Neuronal stem cell (in vitro differentiated cells): ENCODE results near the gene CHN1.
A peak's percentile ranks its signal among the peaks of the same experiment; 100 is the strongest.

Experiments used
- DNase-seq: peaks from one replicate; pipeline ENCODE4 v3.0.0-alpha.2; 2013; ENCODE audit warnings: low spot score
- H2AFZ ChIP-seq: one replicate; pipeline ENCODE4 v1.6.1; 2013; ENCODE audit warnings: mild to moderate bottlenecking, low read length, inconsistent platforms
- H2AK5ac ChIP-seq: 2 replicates; pipeline ENCODE4 v1.6.1; 2013; ENCODE audit warnings: low read depth, mild to moderate bottlenecking, inconsistent platforms, low read length, moderate library complexity, mixed read lengths
- H2BK120ac ChIP-seq: 2 replicates; pipeline ENCODE4 v1.6.1; 2013; ENCODE audit warnings: low read depth, mild to moderate bottlenecking, inconsistent platforms, low read length, moderate library complexity, mixed read lengths
- H2BK12ac ChIP-seq: one replicate; pipeline ENCODE4 v1.6.1; 2013; ENCODE audit warnings: low read length, inconsistent platforms
- H2BK15ac ChIP-seq: 2 replicates; pipeline ENCODE4 v1.6.1; 2013; ENCODE audit warnings: mild to moderate bottlenecking, low read length, inconsistent platforms, mixed read lengths
- H2BK5ac ChIP-seq: one replicate; pipeline ENCODE4 v1.6.1; 2013; ENCODE audit warnings: inconsistent platforms, mild to moderate bottlenecking, low read length, moderate library complexity
- H3K14ac ChIP-seq: one replicate; pipeline ENCODE4 v1.6.1; 2013; ENCODE audit warnings: low read length, inconsistent platforms
- H3K18ac ChIP-seq: 2 replicates; pipeline ENCODE4 v1.6.1; 2013; ENCODE audit warnings: low read length, inconsistent platforms
- H3K23ac ChIP-seq: 2 replicates; pipeline ENCODE4 v1.6.1; 2013; ENCODE audit warnings: low read depth, mild to moderate bottlenecking, mixed read lengths, low read length, inconsistent platforms; ENCODE audit not compliant: poor library complexity
- H3K27ac ChIP-seq: replicated peaks from 3 replicates; pipeline ENCODE4 v1.5.1; 2013; ENCODE audit warnings: low read length, inconsistent platforms
- H3K27me3 ChIP-seq, 3 experiments: 2 replicates each; pipeline ENCODE4 v1.6.1; 2013; ENCODE audit warnings: low read length in 3 of 3, mild to moderate bottlenecking in 2 of 3, inconsistent platforms in 1 of 3, low read depth in 1 of 3, mixed read lengths in 1 of 3, moderate library complexity in 1 of 3; ENCODE audit not compliant: control insufficient read depth in 3 of 3, insufficient read depth in 3 of 3
- H3K36me3 ChIP-seq, 2 donors: replicated peaks in 1 of 2; 2 replicates each; pipeline ENCODE4 v1.6.1; 2013; ENCODE audit warnings: low read length in 2 of 2; ENCODE audit not compliant: control insufficient read depth in 2 of 2, insufficient read depth in 2 of 2
- H3K4ac ChIP-seq: 2 replicates; pipeline ENCODE4 v1.6.1; 2013; ENCODE audit warnings: inconsistent platforms, mild to moderate bottlenecking, low read length, moderate library complexity
- H3K4me1 ChIP-seq, 2 donors: 1 replicate in 1 of 2; 2 replicates in 1 of 2; pipeline ENCODE4 v1.6.1; 2013; ENCODE audit warnings: low read length in 2 of 2, low read depth in 1 of 2; ENCODE audit not compliant: control insufficient read depth in 2 of 2, insufficient read depth in 1 of 2
- H3K4me2 ChIP-seq: one replicate; pipeline ENCODE4 v1.6.1; 2013; ENCODE audit warnings: mild to moderate bottlenecking, low read length, inconsistent platforms; ENCODE audit not compliant: insufficient read depth, poor library complexity, severe bottlenecking
- H3K4me3 ChIP-seq, 2 donors: 2 replicates each; pipeline ENCODE4 v1.5.1; 2013; ENCODE audit warnings: low read length in 2 of 2, mild to moderate bottlenecking in 2 of 2, inconsistent platforms in 1 of 2, moderate library complexity in 1 of 2
- H3K79me1 ChIP-seq: one replicate; pipeline ENCODE4 v1.6.1; 2013; ENCODE audit warnings: low read depth, mild to moderate bottlenecking, inconsistent platforms, low read length, moderate library complexity
- H3K9ac ChIP-seq: one replicate; pipeline ENCODE4 v1.6.1; 2013; ENCODE audit warnings: mild to moderate bottlenecking, low read depth, low read length, inconsistent platforms; ENCODE audit not compliant: poor library complexity
- H3K9me3 ChIP-seq, 2 donors: replicated peaks in 1 of 2; 2 replicates each; pipeline versions ENCODE3 to v1.6.1; 2013; ENCODE audit warnings: low read length in 2 of 2, mild to moderate bottlenecking in 2 of 2, inconsistent platforms in 1 of 2, low read depth in 1 of 2, mixed read lengths in 1 of 2, moderate library complexity in 1 of 2; ENCODE audit not compliant: control insufficient read depth in 2 of 2, insufficient read depth in 1 of 2
- H4K8ac ChIP-seq: one replicate; pipeline ENCODE4 v1.6.1; 2013; ENCODE audit warnings: low read depth, mild to moderate bottlenecking, inconsistent platforms, low read length, moderate library complexity
- H4K91ac ChIP-seq: one replicate; pipeline ENCODE4 v1.6.1; 2013; ENCODE audit warnings: low read length, low read depth, mild to moderate bottlenecking, inconsistent platforms; ENCODE audit not compliant: poor library complexity
- WGBS, 2 donors: extraction: QIAGEN DNeasy Blood & Tissue Kit; methylation state at CpG; one replicate each; pipeline ENCODE4 v1.1.7; 2013; ENCODE audit warnings: missing lambda C conversion rate in 2 of 2, mixed read lengths in 1 of 2; ENCODE audit not compliant: insufficient read length in 2 of 2, insufficient replicate concordance in 1 of 2; ENCODE audit errors: extremely low coverage in 2 of 2; 5-methylcytosine and 5-hydroxymethylcytosine counted together

The CHN1 gene

DNA sequence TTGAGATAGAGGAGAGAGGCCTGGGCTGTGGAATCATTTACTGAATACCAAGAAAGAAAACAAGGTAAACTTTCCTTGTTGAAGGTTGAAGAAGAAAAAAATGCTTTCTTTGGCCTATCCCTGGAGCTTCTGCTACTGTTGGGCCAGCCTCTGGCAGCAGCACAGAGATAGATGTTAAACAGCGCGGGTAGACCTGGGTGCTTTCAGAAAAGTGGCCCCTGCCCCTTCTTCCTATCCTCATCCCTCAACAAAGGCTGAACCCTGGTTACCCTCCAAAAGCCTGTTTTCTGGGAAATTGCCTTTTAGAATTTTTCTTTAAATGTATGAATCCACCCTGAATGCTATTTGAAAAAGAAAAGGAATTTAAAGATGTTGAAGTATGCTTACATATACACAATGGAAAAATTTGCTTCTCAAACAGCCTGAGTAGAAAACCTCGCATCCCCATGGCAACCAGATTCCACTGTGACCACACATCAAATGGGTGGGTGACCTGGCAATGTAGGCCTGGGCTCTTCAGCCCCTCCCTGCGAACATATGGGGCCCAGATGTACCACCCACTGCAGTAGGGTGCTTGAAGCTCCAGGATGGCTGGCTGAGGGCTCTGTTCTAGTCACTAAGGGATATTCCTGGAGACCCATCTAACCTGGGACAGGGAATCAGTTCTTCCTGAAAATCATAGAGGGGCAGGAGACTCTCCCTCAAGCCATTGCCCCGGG lies 217.5 kb downstream of the CHN1 start:
- H2BK15ac ChIP-seq = no peak overlapping the region
- no peak overlapping the region for H3K4me3 ChIP-seq
- H4K91ac ChIP-seq = no peak overlapping the region
- no peak overlapping the region for H3K4ac ChIP-seq
- peak overlapping the region; percentile 24 for H3K27ac ChIP-seq
- H3K23ac ChIP-seq = no peak overlapping the region
- no peak for DNase-seq
- no peak overlapping the region for H2BK120ac ChIP-seq
- peak overlapping the region; percentile 35 for H3K18ac ChIP-seq
- no peak overlapping the region for H3K14ac ChIP-seq
- H3K79me1 ChIP-seq = no peaks in the 10 kb centered on the region
- no CpG with 5 or more reads among the region's 5 CpGs for WGBS, 2 donors
- no peaks in the 10 kb centered on the region for H3K9me3 ChIP-seq
- H2BK5ac ChIP-seq = no peak overlapping the region
- H4K8ac ChIP-seq = no peak overlapping the region
- no peak overlapping the region for H2AK5ac ChIP-seq
- no peak overlapping the region for H2BK12ac ChIP-seq
- H3K4me2 ChIP-seq = no peak overlapping the region
- no peak overlapping the region for H3K9ac ChIP-seq
- peaks cover 0 to 1% of the 10 kb centered on the region in 2 donors for H3K36me3 ChIP-seq
- peaks cover 8 to 35% of the 10 kb centered on the region in 2 donors for H3K4me1 ChIP-seq
- H2AFZ ChIP-seq = no peak overlapping the region
- H3K27me3 ChIP-seq = no peaks in the 10 kb centered on the region

DNA sequence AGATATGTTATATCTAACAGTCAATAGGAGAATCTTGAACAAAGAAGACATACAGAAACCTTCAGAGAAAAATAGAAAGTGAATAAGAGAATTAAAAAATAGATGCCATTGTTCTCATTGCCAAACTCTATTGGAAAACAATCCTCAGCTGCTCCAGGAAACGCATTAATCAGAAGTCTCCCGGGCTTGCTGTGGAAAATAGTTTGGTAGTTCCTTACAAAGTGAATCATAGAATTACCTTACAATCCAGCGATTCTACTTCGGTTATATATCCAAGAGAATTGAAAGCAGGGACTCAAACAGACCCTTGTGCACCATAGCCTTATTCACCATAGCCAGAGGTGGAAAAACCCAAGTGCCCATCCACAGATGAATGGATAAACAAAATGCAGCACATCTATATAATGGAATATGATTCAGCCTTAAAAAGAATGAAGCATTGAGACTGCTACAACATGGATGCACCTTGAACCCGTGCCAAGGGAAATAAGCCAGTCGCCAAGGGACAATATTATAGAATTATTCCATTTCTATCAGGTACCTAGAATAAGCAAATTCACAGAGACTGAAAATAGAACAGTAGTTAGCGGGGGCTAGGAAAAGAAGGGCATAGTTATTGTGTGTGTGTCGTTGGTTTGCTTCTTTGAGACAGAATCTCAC lies 219.0 kb downstream of the CHN1 start:
- no peak overlapping the region for H3K4ac ChIP-seq
- peaks cover 8 to 35% of the 10 kb centered on the region in 2 donors for H3K4me1 ChIP-seq
- no peak overlapping the region for H3K4me3 ChIP-seq
- H2AK5ac ChIP-seq = no peak overlapping the region
- no peak overlapping the region for H3K9ac ChIP-seq
- no peak for DNase-seq
- peaks cover 0 to 1% of the 10 kb centered on the region in 2 donors for H3K36me3 ChIP-seq
- H3K18ac ChIP-seq = no peak overlapping the region
- H3K27me3 ChIP-seq = no peaks in the 10 kb centered on the region
- H3K9me3 ChIP-seq = no peaks in the 10 kb centered on the region
- no peaks in the 10 kb centered on the region for H3K79me1 ChIP-seq
- no peak overlapping the region for H2AFZ ChIP-seq
- H2BK12ac ChIP-seq = no peak overlapping the region
- no peak overlapping the region for H3K14ac ChIP-seq
- H2BK120ac ChIP-seq = no peak overlapping the region
- H2BK5ac ChIP-seq = no peak overlapping the region
- no peak overlapping the region for H2BK15ac ChIP-seq
- no CpG with 5 or more reads among the region's 8 CpGs for WGBS, 2 donors
- H3K4me2 ChIP-seq = no peak overlapping the region
- H4K91ac ChIP-seq = no peak overlapping the region
- no peak overlapping the region for H3K27ac ChIP-seq
- no peak overlapping the region for H3K23ac ChIP-seq
- H4K8ac ChIP-seq = no peak overlapping the region

DNA sequence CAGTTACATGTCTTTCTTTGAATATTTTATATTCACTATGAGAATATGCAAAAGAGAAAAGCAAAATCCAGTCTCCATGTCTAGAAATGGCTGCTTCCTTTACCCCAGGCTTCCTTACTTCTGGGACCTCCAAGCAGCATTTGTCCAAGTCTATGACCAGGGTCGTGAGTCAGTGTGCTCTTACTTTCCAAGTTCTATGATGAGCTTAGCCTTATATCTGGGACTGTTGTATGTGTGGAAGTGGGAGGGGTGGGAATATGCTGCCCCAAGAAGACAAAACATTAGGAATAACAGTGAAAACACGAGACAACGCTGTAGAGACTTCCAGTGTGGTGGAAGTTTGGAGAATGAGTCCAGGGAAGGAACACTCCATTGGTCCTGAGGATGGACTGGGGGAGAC lies 219.7 kb downstream of the CHN1 start:
- no peaks in the 10 kb centered on the region for H3K27me3 ChIP-seq
- H3K4me3 ChIP-seq = peak overlapping the region in 1 of 2 donors; percentile 2
- no peak overlapping the region for H2BK120ac ChIP-seq
- no peaks in the 10 kb centered on the region for H3K79me1 ChIP-seq
- H2BK15ac ChIP-seq = no peak overlapping the region
- H3K23ac ChIP-seq = no peak overlapping the region
- H3K18ac ChIP-seq = no peak overlapping the region
- no peak overlapping the region for H3K14ac ChIP-seq
- no peaks in the 10 kb centered on the region for H3K9me3 ChIP-seq
- H3K4me2 ChIP-seq = no peak overlapping the region
- H2AK5ac ChIP-seq = no peak overlapping the region
- no CpG with 5 or more reads among the region's 3 CpGs for WGBS, 2 donors
- H3K4ac ChIP-seq = no peak overlapping the region
- no peak overlapping the region for H2BK12ac ChIP-seq
- H2AFZ ChIP-seq = no peak overlapping the region
- no peak overlapping the region for H4K8ac ChIP-seq
- H3K4me1 ChIP-seq = peaks cover 8 to 32% of the 10 kb centered on the region in 2 donors
- no peak overlapping the region for H4K91ac ChIP-seq
- no peak overlapping the region for H2BK5ac ChIP-seq
- DNase-seq = no peak
- no peak overlapping the region for H3K27ac ChIP-seq
- H3K9ac ChIP-seq = no peak overlapping the region
- H3K36me3 ChIP-seq = peaks cover 0 to 1% of the 10 kb centered on the region in 2 donors

DNA sequence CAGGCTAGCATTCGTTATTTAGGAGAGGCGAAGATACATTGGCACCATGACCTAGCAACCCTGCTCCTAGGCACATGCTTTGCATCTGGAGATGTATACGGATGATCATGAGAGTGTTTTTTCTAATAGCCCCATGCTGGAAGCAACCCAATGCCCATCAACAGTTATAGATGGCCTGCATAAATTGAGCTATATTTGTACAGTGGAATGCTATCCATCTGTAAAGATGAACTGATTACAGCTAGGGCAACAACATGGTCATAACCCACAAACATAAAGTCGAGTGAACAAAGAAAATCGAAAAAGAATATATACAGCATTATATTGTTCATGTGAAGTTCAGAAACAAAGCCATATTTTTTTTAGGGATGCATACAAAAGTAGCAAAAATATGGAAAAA lies 220.3 kb downstream of the CHN1 start:
- DNase-seq = no peak
- Histone ChIP-seq H3K36me3 (peaks cover 0 to 1% of the 10 kb centered on the region in 2 donors), H3K27me3 (no peaks in the 10 kb centered on the region), H2BK5ac (no peak overlapping the region), H3K9ac (no peak overlapping the region), H4K8ac (no peak overlapping the region), H2BK12ac (no peak overlapping the region), H2AFZ (no peak overlapping the region), H3K18ac (no peak overlapping the region), H3K27ac (no peak overlapping the region), H3K9me3 (no peaks in the 10 kb centered on the region), H3K4me2 (no peak overlapping the region), H3K79me1 (no peaks in the 10 kb centered on the region), H3K23ac (no peak overlapping the region), H3K4me3 (no peak overlapping the region), H2BK15ac (no peak overlapping the region), H3K14ac (no peak overlapping the region), H3K4me1 (peaks cover 8 to 35% of the 10 kb centered on the region in 2 donors), H2BK120ac (no peak overlapping the region), H4K91ac (no peak overlapping the region), H3K4ac (no peak overlapping the region), H2AK5ac (no peak overlapping the region)
- WGBS, 2 donors = no CpG with 5 or more reads among the region's 5 CpGs
